ENCODE results near the gene MCF2L.
"Not testable (repeated sequence)": the region's sequence is repeated elsewhere in the genome, so short reads cannot be mapped to it uniquely, and the experiment has no call there.

Gene MCF2L

GRCh38 chr13:112941765-112942164 lies 27.2 kb upstream of the MCF2L start:
- peak; percentile 52 for TF ChIP-seq CTCF (IDR thresholded peaks at IDR 0.05; ENCODE audit: low read depth, low read length)
- H3K4me1 ChIP-seq; H3K9me3 ChIP-seq; H3K36me3 ChIP-seq; H3K27me3 ChIP-seq; H3K4me3 ChIP-seq (ENCODE audit: low read depth, low read length): not testable (repeated sequence)
- peak; percentile 73 for DNase-seq

GRCh38 chr13:112942689-112943308 lies 26.2 kb upstream of the MCF2L start:
- peak; percentile 99 for DNase-seq
- Histone ChIP-seq H3K27me3 (no peaks in the 10 kb centered on the region), H3K9me3 (no peaks in the 10 kb centered on the region), H3K4me1 (no peaks in the 10 kb centered on the region; the same call in 1 of the 2 replicates), H3K4me3 (ENCODE audit: low read depth, low read length) (peak overlapping the region; percentile 64), H3K36me3 (no peaks in the 10 kb centered on the region)
- peak; percentile 98 for TF ChIP-seq CTCF (IDR thresholded peaks at IDR 0.05; ENCODE audit: low read depth, low read length)

GRCh38 chr13:112943309-112944125 lies 25.5 kb upstream of the MCF2L start:
- Histone ChIP-seq H3K4me3 (ENCODE audit: low read depth, low read length) (peak overlapping the region; percentile 64), H3K36me3 (no peaks in the 10 kb centered on the region)
- TF ChIP-seq CTCF (IDR thresholded peaks at IDR 0.05; ENCODE audit: low read depth, low read length) = no peak

GRCh38 chr13:112947796-112948195 lies 21.2 kb upstream of the MCF2L start:
- Histone ChIP-seq H3K9me3 (no peaks in the 10 kb centered on the region), H3K27me3 (no peaks in the 10 kb centered on the region), H3K4me1 (no peaks in the 10 kb centered on the region; the same call in 1 of the 2 replicates), H3K4me3 (ENCODE audit: low read depth, low read length) (no peak overlapping the region), H3K36me3 (no peaks in the 10 kb centered on the region)
- no peak for TF ChIP-seq CTCF (IDR thresholded peaks at IDR 0.05; ENCODE audit: low read depth, low read length)
- DNase-seq = no peak

More at GRCh38 chr13:112943309-112944125, 25.5 kb upstream of the MCF2L start:
- Histone ChIP-seq H3K9me3 (no peaks in the 10 kb centered on the region), H3K27me3 (no peaks in the 10 kb centered on the region), H3K4me1 (no peaks in the 10 kb centered on the region; the same call in 1 of the 2 replicates)
- peak; percentile 68 for DNase-seq

- Histone ChIP-seq H3K4me3 (ENCODE audit: low read depth, low read length) (no peak overlapping the region), H3K9me3 (no peaks in the 10 kb centered on the region), H3K36me3 (no peaks in the 10 kb centered on the region), H3K4me1 (no peaks in the 10 kb centered on the region), H3K27me3 (no peaks in the 10 kb centered on the region)
- DNase-seq = no peak
- TF ChIP-seq CTCF (IDR thresholded peaks at IDR 0.05; ENCODE audit: low read depth, low read length) = no peak
These were observed 17.2 kb upstream of the MCF2L start for GRCh38 chr13:112951674-112952371.
